ENCODE measurements around the gene MICAL3. TPM values are rescaled to one million over a fixed set of nuclear protein-coding genes. Genes with fewer than 3 reads are reported as not detected.

Gene MICAL3
- total and polyA plus RNA-seq, 4 donors = 59.9 to 113 (median 75.9) TPM

DNA sequence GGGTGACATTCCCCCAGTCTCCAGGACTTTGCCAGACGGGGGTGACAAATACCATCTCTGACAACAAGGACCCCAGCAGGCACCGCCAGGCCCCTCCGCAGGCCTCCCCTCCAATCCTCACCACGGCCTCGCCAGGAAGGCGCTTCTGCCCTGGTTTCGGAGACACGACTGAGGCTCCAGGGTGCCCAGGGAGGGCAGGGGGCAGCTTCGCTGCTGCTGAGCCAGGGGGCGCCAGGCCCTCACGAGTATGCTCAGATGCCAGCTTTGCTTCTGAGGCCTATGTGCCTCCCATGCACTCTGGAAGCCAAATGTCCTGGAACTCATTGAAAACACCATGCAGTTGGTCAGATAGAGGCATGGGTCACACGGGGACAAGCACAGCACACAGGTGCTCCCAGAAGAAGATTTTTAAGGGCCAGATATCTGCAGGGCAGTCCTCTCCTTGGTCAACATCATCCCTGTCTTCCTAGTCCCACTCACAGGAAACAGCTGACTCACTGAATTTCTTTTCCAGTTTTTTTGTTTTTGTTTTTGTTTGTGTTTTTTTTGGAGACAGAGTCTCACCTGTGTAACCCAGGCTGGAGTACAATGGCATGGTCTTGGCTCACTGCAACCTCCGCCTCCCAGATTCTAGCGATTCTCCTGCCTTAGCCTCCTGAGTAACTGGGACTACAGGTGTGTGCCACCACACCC, 270.0 kb downstream of the MICAL3 start:
- Histone ChIP-seq H3K4me1 (ENCODE audit: control insufficient read depth, insufficient read depth, low read length) (no peaks in the 10 kb centered on the region), H3K4me3 (ENCODE audit: low read depth, low read length) (no peak overlapping the region), H3K9me3 (ENCODE audit: control insufficient read depth, insufficient read depth, low read length) (no peaks in the 10 kb centered on the region), H3K27me3 (ENCODE audit: control insufficient read depth, insufficient read depth, low read length) (no peaks in the 10 kb centered on the region), H3K36me3 (ENCODE audit: control insufficient read depth, insufficient read depth, low read length) (peaks cover 20% of the 10 kb centered on the region), H3K27ac (ENCODE audit: low read depth, low read length) (no peak overlapping the region)
- no peak for DNase-seq (ENCODE audit: low read depth in 4 of 6, low spot score in 6 of 6)
- WGBS (ENCODE audit: insufficient coverage) = 81% methylated on average over 14 of the region's 14 CpGs

DNA sequence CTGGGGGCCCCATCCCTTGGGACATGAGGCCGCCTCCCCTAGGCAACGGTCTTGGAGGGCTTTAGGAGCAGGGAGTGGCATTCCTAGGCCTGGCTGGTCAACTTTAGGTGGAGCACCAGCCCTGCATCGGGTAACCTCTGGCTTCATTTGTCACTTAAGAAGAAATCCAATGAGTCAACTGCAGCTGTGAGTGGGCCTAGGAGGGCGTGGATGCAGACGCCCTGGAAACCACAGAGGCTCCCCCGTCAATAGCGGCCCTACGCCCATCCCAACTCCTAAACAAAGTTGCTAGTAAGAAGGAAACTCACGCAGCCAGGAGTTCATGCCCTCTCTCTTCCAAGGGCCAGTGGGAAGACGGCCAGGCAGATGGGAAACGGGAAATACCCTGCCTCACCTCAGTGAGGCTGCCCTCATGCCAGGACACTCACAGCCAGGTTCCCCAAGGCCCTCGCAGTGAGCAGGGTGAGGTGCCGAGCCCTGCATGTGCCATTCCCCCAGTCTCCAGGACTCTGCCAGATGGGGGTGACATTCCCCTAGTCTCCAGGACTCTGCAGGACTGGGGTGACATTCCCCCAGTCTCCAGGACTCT, 270.9 kb downstream of the MICAL3 start:
- H3K27me3 ChIP-seq (ENCODE audit: control insufficient read depth, insufficient read depth, low read length) = no peaks in the 10 kb centered on the region
- no peak for DNase-seq (ENCODE audit: low read depth in 4 of 6, low spot score in 6 of 6)
- no peak overlapping the region for H3K27ac ChIP-seq (ENCODE audit: low read depth, low read length)
- H3K9me3 ChIP-seq (ENCODE audit: control insufficient read depth, insufficient read depth, low read length) = no peaks in the 10 kb centered on the region
- no peaks in the 10 kb centered on the region for H3K4me1 ChIP-seq (ENCODE audit: control insufficient read depth, insufficient read depth, low read length)
- no peak overlapping the region for H3K4me3 ChIP-seq (ENCODE audit: low read depth, low read length)
- H3K36me3 ChIP-seq (ENCODE audit: control insufficient read depth, insufficient read depth, low read length) = peaks cover 27% of the 10 kb centered on the region
- 88% methylated on average over 13 of the region's 13 CpGs for WGBS (ENCODE audit: insufficient coverage)

DNA sequence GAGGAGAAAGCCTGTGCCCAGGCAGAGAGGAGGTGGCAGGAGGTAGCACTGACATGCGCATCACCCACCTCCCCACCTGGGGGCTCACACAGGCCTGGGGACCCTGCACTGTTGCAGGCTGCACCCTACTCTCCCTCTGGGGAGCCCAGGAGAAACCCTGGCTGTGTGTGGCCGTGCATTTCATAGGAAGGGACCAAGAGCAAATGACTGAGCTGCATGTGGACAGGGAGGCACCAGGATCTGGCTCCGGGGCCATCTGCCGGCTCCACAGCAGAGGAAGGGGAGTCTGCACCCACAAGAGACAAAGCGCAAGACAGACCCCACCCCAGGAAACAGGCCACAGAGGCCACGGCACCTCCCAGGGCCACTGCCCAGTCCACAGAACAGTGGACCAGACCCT, 272.8 kb downstream of the MICAL3 start:
- 92% methylated on average over 5 of the region's 6 CpGs for WGBS (ENCODE audit: insufficient coverage)
- Histone ChIP-seq H3K4me1 (ENCODE audit: control insufficient read depth, insufficient read depth, low read length) (no peaks in the 10 kb centered on the region), H3K27me3 (ENCODE audit: control insufficient read depth, insufficient read depth, low read length) (no peaks in the 10 kb centered on the region), H3K27ac (ENCODE audit: low read depth, low read length) (no peak overlapping the region), H3K4me3 (ENCODE audit: low read depth, low read length) (no peak overlapping the region), H3K36me3 (ENCODE audit: control insufficient read depth, insufficient read depth, low read length) (peaks cover 28% of the 10 kb centered on the region), H3K9me3 (ENCODE audit: control insufficient read depth, insufficient read depth, low read length) (no peaks in the 10 kb centered on the region)
- no peak for DNase-seq (ENCODE audit: low read depth in 4 of 6, low spot score in 6 of 6)

DNA sequence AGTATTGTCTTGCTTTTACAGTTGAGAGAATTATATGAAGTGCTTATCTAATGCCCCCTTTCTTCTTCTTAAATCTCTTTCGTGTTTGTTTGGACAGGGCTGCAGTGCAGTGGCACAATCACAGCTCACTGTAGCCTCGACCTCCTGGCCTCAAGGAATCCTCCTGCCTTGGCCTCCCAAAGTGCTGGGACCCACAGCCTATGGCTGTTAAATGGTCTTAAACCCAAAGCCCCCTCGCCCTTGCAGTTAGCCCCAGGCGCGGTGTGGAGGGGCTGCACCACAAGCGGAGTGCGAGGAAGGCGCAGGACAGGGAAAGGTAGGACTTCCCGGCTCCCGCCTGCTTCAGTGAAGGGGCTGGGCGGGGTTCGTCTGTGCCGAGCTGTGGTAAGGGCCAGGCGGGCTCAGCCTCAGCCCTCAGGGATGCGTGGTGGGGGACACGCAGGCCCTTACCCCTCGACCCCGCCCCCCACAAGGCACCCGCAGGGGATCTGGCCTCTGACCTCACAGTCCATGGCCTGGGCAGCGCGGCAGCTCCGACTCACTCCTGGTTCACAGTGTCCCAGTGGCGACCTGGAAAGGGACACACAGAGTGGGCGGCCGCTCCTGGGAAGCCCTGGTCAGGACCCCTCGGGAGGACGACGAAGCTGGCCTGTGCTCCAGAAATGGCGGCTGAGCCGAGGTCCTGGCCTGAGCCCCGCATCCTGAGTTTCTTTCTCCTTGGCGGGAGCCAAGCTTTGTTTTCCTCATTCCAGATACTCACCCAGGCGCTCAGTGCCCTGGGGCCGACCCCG, 274.6 kb downstream of the MICAL3 start:
- Histone ChIP-seq H3K9me3 (ENCODE audit: control insufficient read depth, insufficient read depth, low read length) (no peaks in the 10 kb centered on the region), H3K4me3 (ENCODE audit: low read depth, low read length) (no peak overlapping the region), H3K27ac (ENCODE audit: low read depth, low read length) (no peak overlapping the region), H3K4me1 (ENCODE audit: control insufficient read depth, insufficient read depth, low read length) (no peaks in the 10 kb centered on the region), H3K27me3 (ENCODE audit: control insufficient read depth, insufficient read depth, low read length) (no peaks in the 10 kb centered on the region), H3K36me3 (ENCODE audit: control insufficient read depth, insufficient read depth, low read length) (peaks cover 28% of the 10 kb centered on the region)
- no peak for DNase-seq (ENCODE audit: low read depth in 4 of 6, low spot score in 6 of 6)
- 80% methylated on average over 32 of the region's 35 CpGs for WGBS (ENCODE audit: insufficient coverage)

DNA sequence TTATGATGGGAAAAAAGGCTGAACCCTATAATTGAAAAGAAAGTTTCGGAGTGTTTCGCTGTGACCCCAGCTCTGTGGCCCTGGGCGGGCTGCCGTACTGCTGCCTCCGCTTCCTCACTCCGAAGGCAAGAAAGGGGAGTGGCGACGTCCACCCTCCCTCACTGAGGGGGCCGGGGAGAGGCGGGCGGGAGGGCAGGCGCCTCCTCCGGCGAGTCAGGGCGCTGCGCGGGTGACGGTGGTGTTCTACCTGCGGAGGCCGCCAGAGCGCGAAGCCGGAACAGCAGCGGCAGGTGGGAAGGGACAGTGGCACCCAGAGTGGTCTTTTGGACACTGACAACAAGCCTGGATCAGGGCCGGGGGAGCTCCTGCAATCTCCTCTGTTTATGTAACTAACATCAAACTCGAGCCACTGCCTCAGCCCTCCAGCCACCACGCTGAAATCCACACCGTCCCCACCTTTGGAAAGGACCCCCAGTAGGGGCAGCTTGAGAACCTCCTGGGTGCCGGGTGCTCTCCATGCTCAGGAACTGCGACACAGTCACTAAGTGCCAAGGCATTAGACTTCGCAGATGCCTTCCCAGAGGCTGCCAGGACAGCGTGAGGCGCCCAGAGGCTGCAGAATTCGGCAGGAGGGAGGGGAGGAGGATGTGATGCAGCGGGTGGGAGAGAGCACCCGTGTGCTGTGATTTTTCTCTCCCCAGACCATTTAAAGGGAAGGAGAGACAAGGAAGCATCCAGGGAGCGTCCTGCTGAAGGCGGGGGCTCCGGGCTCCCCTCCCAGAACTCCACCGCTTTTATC, 275.6 kb downstream of the MICAL3 start:
- H3K4me3 ChIP-seq (ENCODE audit: low read depth, low read length) = no peak overlapping the region
- no peaks in the 10 kb centered on the region for H3K27me3 ChIP-seq (ENCODE audit: control insufficient read depth, insufficient read depth, low read length)
- H3K36me3 ChIP-seq (ENCODE audit: control insufficient read depth, insufficient read depth, low read length) = peaks cover 29% of the 10 kb centered on the region
- no peak for DNase-seq (ENCODE audit: low read depth in 4 of 6, low spot score in 6 of 6)
- no peaks in the 10 kb centered on the region for H3K9me3 ChIP-seq (ENCODE audit: control insufficient read depth, insufficient read depth, low read length)
- 72% methylated on average over 34 of the region's 40 CpGs for WGBS (ENCODE audit: insufficient coverage)
- no peak overlapping the region for H3K27ac ChIP-seq (ENCODE audit: low read depth, low read length)
- peaks cover 9% of the 10 kb centered on the region for H3K4me1 ChIP-seq (ENCODE audit: control insufficient read depth, insufficient read depth, low read length)

DNA sequence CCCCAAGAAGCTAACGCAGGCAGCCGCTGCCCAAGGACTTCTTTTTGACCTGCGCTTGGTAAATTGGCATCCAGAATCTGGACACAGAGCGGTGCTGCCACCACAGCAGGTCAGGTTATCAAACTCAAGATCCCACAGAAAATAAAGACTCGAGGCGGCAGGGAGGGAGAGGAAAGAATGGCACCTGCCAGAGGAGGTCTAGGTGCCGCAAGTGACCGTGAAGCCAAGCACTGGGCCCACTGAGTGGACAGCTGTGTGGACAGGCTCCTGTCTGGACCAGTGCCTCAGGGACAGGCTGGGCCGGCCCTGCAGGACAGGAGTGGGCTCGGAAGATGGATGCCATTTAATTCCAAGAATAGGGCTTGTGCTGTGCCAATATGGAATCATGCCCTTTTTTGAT, 277.4 kb downstream of the MICAL3 start:
- no peaks in the 10 kb centered on the region for H3K9me3 ChIP-seq (ENCODE audit: control insufficient read depth, insufficient read depth, low read length)
- 95% methylated on average over 10 of the region's 10 CpGs for WGBS (ENCODE audit: insufficient coverage)
- H3K27me3 ChIP-seq (ENCODE audit: control insufficient read depth, insufficient read depth, low read length) = no peaks in the 10 kb centered on the region
- peaks cover 19% of the 10 kb centered on the region for H3K4me1 ChIP-seq (ENCODE audit: control insufficient read depth, insufficient read depth, low read length)
- H3K36me3 ChIP-seq (ENCODE audit: control insufficient read depth, insufficient read depth, low read length) = peaks cover 34% of the 10 kb centered on the region
- no peak overlapping the region for H3K4me3 ChIP-seq (ENCODE audit: low read depth, low read length)
- no peak overlapping the region for H3K27ac ChIP-seq (ENCODE audit: low read depth, low read length)
- DNase-seq (ENCODE audit: low read depth in 4 of 6, low spot score in 6 of 6) = no peak

DNA sequence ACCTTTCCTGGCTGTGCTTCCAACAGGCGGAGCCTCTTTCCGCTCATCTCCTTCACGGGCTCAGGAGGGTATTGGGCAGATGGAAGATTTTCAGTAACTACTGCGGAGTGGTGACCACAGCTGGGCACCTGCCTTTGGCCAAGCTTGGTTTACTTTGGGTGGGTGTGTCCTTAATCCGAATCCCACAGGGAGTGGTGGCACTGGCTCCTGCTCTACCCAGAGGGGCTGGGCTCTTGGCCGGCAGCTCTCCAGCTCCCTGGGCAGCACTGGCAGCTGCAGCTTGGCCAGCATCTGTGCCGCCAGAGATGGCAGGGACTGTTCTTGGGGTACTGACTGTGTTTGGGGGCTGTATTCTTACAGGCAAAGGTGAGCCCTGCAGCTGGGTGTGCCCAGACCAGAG, 279.9 kb downstream of the MICAL3 start:
- WGBS (ENCODE audit: insufficient coverage) = 59% methylated on average over 7 of the region's 7 CpGs
- no peak for DNase-seq (ENCODE audit: low read depth in 4 of 6, low spot score in 6 of 6)
- no peak overlapping the region for H3K4me3 ChIP-seq (ENCODE audit: low read depth, low read length)
- H3K36me3 ChIP-seq (ENCODE audit: control insufficient read depth, insufficient read depth, low read length) = peaks cover 36% of the 10 kb centered on the region
- no peaks in the 10 kb centered on the region for H3K27me3 ChIP-seq (ENCODE audit: control insufficient read depth, insufficient read depth, low read length)
- H3K27ac ChIP-seq (ENCODE audit: low read depth, low read length) = no peak overlapping the region
- H3K9me3 ChIP-seq (ENCODE audit: control insufficient read depth, insufficient read depth, low read length) = no peaks in the 10 kb centered on the region
- H3K4me1 ChIP-seq (ENCODE audit: control insufficient read depth, insufficient read depth, low read length) = peaks cover 19% of the 10 kb centered on the region

DNA sequence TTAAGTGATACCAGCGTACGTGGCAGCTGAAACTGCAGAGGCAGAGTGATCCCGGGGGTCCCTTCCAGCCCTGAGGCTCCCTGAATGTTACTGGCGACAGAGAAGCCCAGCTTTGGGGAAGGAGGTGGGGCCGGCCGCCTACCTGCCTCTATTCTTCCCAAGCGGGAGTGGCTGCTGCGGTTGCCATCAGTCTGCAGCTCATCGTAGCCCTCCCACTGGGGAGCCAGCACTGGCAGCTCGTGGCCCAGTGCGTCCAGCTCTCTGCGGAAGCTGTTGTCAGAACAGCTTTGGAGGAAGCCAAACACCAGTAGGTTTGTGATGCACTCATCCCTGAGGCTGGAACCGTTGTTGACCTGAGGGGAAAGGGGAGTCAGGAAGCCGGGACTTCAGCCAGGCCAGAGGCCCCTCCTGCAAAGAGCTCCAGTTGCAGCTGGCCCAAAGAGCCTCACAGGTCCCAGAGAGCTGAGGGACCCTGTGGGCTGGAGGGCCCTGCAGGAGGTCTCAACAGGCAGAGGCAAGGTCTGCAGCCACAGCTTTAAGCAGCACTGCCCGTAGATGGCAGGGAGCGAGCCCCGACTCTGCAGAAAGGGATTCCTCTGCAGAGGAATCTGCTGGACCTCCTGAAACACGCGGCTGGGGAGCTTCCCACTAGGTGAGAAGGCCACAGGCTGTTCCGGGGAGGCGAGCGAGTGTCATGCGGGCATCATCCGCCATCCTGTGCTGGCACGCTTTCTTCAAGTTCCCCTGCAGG, 280.5 kb downstream of the MICAL3 start:
- Histone ChIP-seq H3K9me3 (ENCODE audit: control insufficient read depth, insufficient read depth, low read length) (no peaks in the 10 kb centered on the region), H3K36me3 (ENCODE audit: control insufficient read depth, insufficient read depth, low read length) (peaks cover 39% of the 10 kb centered on the region), H3K27ac (ENCODE audit: low read depth, low read length) (no peak overlapping the region), H3K27me3 (ENCODE audit: control insufficient read depth, insufficient read depth, low read length) (no peaks in the 10 kb centered on the region), H3K4me3 (ENCODE audit: low read depth, low read length) (no peak overlapping the region), H3K4me1 (ENCODE audit: control insufficient read depth, insufficient read depth, low read length) (peaks cover 19% of the 10 kb centered on the region)
- DNase-seq (ENCODE audit: low read depth in 4 of 6, low spot score in 6 of 6) = no peak
- 60% methylated on average over 22 of the region's 25 CpGs for WGBS (ENCODE audit: insufficient coverage)

DNA sequence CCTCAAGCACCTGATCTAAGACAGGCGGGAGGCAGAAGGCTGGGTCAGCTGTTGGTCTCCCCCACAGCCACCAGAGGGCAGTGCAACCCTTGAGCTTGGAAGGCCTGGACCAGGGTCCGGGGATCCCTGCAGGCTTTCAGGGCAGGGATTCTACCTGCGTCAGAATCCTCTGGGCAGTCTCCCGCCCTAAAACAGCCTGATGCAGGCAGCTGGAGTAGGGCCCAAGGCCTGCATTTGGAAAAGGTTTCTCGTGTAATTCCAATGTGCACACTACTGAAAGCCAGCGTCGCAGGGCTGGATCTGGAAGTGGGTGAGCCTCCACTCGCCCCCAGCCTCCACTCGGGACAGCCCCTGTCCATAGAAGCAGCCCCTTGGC, 281.8 kb downstream of the MICAL3 start:
- no peak overlapping the region for H3K4me3 ChIP-seq (ENCODE audit: low read depth, low read length)
- no peak overlapping the region for H3K27ac ChIP-seq (ENCODE audit: low read depth, low read length)
- 49% methylated on average over 8 of the region's 9 CpGs for WGBS (ENCODE audit: insufficient coverage)
- H3K27me3 ChIP-seq (ENCODE audit: control insufficient read depth, insufficient read depth, low read length) = no peaks in the 10 kb centered on the region
- peaks cover 19% of the 10 kb centered on the region for H3K4me1 ChIP-seq (ENCODE audit: control insufficient read depth, insufficient read depth, low read length)
- DNase-seq (ENCODE audit: low read depth in 4 of 6, low spot score in 6 of 6) = peak in 5 of 6 donors; percentile 45 to 90 (median 57)
- no peaks in the 10 kb centered on the region for H3K9me3 ChIP-seq (ENCODE audit: control insufficient read depth, insufficient read depth, low read length)
- H3K36me3 ChIP-seq (ENCODE audit: control insufficient read depth, insufficient read depth, low read length) = peaks cover 47% of the 10 kb centered on the region

Data from spinal cord (tissue), 10 donors.